COR-L47 (cell line): ENCODE data around the gene CAPG.

Experiments used
- DNase-seq: peaks from one replicate; lab custom pipeline; 2025; lab: John Stamatoyannopoulos, UW

CAPG gene

DNA sequence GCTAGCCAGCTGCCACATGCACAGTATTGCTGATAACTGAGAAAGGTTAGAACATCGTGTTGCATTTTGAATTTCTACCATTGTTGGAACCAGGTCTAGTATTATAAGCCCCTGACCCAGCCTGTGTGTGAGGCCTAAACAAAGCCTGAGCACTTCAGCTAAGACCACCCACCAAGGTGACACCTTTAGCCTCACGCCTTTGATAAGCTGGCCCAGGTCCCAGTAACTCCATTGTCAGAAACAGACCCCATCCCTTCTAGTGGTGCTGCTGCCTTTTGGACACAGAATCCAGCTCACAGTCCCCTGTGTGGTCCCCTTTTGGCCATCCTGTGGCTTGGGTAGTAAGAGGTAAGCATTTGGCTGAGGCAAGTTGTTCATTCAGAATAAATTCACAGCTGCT is 54.0 kb downstream of the CAPG start:
- DNase-seq = no peak

GRCh38 chr2:85355521-85355920 is 54.6 kb downstream of the CAPG start:
- no peak for DNase-seq

DNA sequence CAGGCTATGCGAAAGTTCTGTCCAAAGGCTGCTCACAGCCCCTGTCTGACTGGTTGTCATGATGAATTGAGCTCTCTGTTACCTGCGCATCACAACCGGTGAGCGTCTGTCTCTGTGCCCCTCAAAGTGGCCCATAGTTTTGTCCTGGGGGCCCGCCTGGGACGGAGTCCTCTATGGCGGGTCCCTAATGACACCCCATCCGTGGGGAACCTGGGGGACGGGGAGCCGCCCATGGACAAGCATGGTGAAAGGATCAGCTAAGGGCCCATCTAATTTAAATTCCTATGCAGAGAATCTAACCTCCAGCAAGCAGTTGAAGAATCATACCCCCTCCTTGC is 55.1 kb downstream of the CAPG start:
- DNase-seq = no peak

- peak; percentile 98 for DNase-seq
Observed at GRCh38 chr2:85354286-85355072, 55.7 kb downstream of the CAPG start, which contains the start of the genes ELMOD3 and RETSAT. Gene ELMOD3 (plus strand): TSS chr2:85354769. CDS start chr2:85357199, 2,430 bp downstream. Gene RETSAT (minus strand): TSS chr2:85354528. CDS start chr2:85354507, 21 bp downstream.

GRCh38 chr2:85353876-85354285 is 56.3 kb downstream of the CAPG start:
- no peak for DNase-seq

DNA sequence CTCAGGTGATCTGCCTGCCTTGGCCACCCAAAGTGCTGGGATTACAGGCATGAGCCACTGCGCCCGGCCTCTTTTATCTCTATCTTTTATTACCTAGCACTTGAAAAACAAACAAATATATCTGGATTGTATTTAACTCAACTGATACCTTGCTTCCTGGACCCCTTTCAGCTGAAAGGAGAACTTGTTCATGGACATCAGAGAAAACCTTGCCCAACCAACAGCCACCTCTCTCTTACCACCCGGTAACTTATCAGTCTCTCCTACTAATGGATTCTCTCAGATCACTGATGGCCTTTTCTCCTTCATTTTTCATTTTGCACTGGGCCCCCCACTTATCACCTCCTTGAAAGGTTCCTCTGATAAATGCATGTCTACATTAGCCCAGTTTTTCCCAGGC is 62.6 kb downstream of the CAPG start:
- DNase-seq = no peak
